DOHH2 (cell line): Measurements from ENCODE around the gene FAM186B.

Source experiments
- H3F3A ChIP-seq: fragments of 200-600 bp; sonication (generic), shearing (Covaris generic); 2 replicates; pipeline ENCODE4 v1.6.0; 2016; ENCODE audit warnings: antibody characterized with exemption, mild to moderate bottlenecking; ENCODE audit not compliant: control insufficient read depth, insufficient read depth
- H3K27ac ChIP-seq: fragments of 200-600 bp; sonication (generic); 2 replicates; pipeline ENCODE4 v1.5.1; 2014; ENCODE audit warnings: low read depth, mild to moderate bottlenecking, low read length, moderate library complexity
- H3K27me3 ChIP-seq: fragments of 200-600 bp; sonication (generic); 2 replicates; pipeline ENCODE4 v1.6.1; 2014; ENCODE audit warnings: mild to moderate bottlenecking, low read length, mixed read lengths; ENCODE audit not compliant: control insufficient read depth
- H3K36me3 ChIP-seq: fragments of 200-600 bp; sonication (generic); 2 replicates; pipeline ENCODE4 v1.6.1; 2014; ENCODE audit warnings: mild to moderate bottlenecking, low read length, moderate library complexity, mixed read lengths; ENCODE audit not compliant: control insufficient read depth
- H3K4me1 ChIP-seq: fragments of 200-600 bp; sonication (generic); 2 replicates; pipeline ENCODE4 v1.6.1; 2014; ENCODE audit warnings: mild to moderate bottlenecking, low read length, mixed read lengths; ENCODE audit not compliant: control insufficient read depth
- H3K4me2 ChIP-seq: fragments of 200-600 bp; sonication (generic); 2 replicates; pipeline ENCODE4 v1.6.0; 2014; ENCODE audit warnings: mild to moderate bottlenecking, low read length, moderate library complexity
- H3K4me3 ChIP-seq: fragments of 200-600 bp; sonication (generic); 2 replicates; pipeline ENCODE4 v1.5.1; 2014; ENCODE audit warnings: mild to moderate bottlenecking, low read length, mixed read lengths
- H3K79me2 ChIP-seq: fragments of 200-600 bp; sonication (generic); 2 replicates; pipeline ENCODE4 v1.6.1; 2014; ENCODE audit warnings: mild to moderate bottlenecking, low read length, mixed read lengths; ENCODE audit not compliant: control insufficient read depth
- H3K9me2 ChIP-seq: fragments of 200-600 bp; sonication (generic); replicated peaks from 2 replicates; pipeline ENCODE4 v1.6.1; 2014; ENCODE audit warnings: mild to moderate bottlenecking, low read length, mixed read lengths; ENCODE audit not compliant: control insufficient read depth
- H3K9me3 ChIP-seq: fragments of 200-600 bp; sonication (generic); 2 replicates; pipeline ENCODE4 v1.6.1; 2014; ENCODE audit warnings: antibody characterized with exemption, low read length, mixed read lengths; ENCODE audit not compliant: control insufficient read depth, insufficient read depth
- H4K20me1 ChIP-seq: fragments of 200-600 bp; sonication (generic); 2 replicates; pipeline ENCODE4 v1.6.0; 2014; ENCODE audit warnings: low read depth, mild to moderate bottlenecking, antibody characterized with exemption, low read length, moderate library complexity; ENCODE audit not compliant: control insufficient read depth, insufficient read depth
- EZH2phosphoT487 ChIP-seq: fragments of 200-600 bp; sonication (generic); IDR thresholded peaks from 2 replicates; pipeline ENCODE4 v1.6.1; 2017; ENCODE audit warnings: borderline replicate concordance, mild to moderate bottlenecking, antibody characterized with exemption, low read length, moderate library complexity, mixed read lengths
- TF ChIP-seq, protein P1 (sequence below): fragments of 200-600 bp; sonication (generic); IDR thresholded peaks from one replicate; pipeline ENCODE4 v1.5.1; 2014; ENCODE audit warnings: antibody characterized with exemption, mild to moderate bottlenecking, low read depth, low read length; ENCODE audit not compliant: poor library complexity, severe bottlenecking

The FAM186B gene

DNA sequence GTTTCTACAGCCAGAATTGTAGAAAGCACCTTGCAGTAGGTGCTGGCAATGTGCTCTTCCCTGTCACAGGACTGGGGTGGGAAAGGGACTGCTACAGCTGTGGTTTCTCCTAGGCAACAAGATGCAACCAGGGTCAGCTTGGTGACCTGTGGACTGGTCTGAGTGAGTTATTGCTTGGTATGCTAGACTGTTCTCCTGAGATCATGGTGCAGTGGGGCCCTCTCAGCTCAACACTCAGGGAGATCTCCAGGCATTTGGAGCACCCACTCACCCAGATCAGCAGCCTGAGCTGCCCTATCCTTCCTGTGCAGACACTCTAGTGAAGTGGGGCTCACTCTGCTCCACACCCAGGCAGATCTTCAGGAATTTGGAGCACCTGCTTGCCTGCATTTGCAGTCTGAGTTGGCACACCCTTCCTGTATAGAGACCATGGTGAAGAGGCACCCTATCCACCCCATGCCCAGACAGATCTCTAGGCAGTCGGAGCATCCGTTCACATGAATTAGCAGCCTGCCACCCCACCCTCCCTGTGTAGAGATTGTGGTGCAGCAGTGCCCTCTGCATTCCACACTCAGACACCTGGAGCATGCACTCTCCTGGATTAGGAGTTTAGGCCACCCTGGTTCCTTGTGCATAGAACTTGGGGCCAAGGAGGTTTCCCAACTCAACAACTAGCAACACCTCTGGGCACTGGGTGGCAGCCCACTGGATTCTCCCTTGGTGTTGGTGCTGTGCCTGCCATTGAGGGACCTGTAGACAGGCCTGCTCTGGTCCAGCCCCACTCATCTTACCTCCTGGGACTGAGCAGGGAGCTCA is 3.8 kb upstream of the FAM186B start:
- Histone ChIP-seq H3K4me3 (no peak overlapping the region), H3K79me2 (no peaks in the 10 kb centered on the region), H3K4me1 (peaks cover 6% of the 10 kb centered on the region; the same call in 1 of the 2 replicates), H3K9me3 (no peaks in the 10 kb centered on the region), H3K27ac (no peak overlapping the region), H3K4me2 (no peak overlapping the region), H3K36me3 (no peaks in the 10 kb centered on the region), H3F3A (0 out of 2 replicates have a peak, but pooled peaks cover 3% of the 10 kb centered on the region), H3K9me2 (no peaks in the 10 kb centered on the region), H3K27me3 (no peaks in the 10 kb centered on the region), H4K20me1 (no peaks in the 10 kb centered on the region)
- no peak for TF ChIP-seq EZH2phosphoT487
- TF ChIP-seq, protein P1, sequence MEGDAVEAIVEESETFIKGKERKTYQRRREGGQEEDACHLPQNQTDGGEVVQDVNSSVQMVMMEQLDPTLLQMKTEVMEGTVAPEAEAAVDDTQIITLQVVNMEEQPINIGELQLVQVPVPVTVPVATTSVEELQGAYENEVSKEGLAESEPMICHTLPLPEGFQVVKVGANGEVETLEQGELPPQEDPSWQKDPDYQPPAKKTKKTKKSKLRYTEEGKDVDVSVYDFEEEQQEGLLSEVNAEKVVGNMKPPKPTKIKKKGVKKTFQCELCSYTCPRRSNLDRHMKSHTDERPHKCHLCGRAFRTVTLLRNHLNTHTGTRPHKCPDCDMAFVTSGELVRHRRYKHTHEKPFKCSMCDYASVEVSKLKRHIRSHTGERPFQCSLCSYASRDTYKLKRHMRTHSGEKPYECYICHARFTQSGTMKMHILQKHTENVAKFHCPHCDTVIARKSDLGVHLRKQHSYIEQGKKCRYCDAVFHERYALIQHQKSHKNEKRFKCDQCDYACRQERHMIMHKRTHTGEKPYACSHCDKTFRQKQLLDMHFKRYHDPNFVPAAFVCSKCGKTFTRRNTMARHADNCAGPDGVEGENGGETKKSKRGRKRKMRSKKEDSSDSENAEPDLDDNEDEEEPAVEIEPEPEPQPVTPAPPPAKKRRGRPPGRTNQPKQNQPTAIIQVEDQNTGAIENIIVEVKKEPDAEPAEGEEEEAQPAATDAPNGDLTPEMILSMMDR, result no peak

DNA sequence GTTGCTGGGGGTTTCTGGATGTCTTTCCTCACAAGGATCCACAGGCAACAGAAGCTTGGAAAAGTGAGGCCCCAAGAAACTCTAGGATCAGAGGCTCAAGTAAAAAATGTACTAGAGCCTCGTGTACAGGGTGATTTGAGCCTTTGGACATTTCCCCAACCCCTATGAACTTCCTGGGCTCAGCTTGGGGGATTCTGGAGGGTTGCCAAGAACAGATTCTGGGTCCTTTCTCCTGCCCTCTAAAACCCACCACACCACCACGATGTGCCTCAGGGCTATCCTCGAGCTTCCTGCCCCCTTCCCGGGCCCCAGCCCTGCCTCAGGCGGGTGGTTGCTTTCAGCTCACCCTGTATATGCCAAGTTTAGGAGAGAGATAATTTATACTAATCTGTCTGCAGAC is 583 bp downstream of the FAM186B start:
- Histone ChIP-seq H3K4me2 (no peak overlapping the region), H3K79me2 (no peaks in the 10 kb centered on the region), H3K27ac (no peak overlapping the region), H3K36me3 (no peaks in the 10 kb centered on the region), H3K4me3 (no peak overlapping the region), H3K4me1 (peaks cover 6% of the 10 kb centered on the region; the same call in 1 of the 2 replicates), H3K27me3 (no peaks in the 10 kb centered on the region), H3K9me3 (no peaks in the 10 kb centered on the region), H3K9me2 (no peaks in the 10 kb centered on the region), H4K20me1 (no peaks in the 10 kb centered on the region), H3F3A (0 out of 2 replicates have a peak, but pooled peaks cover 3% of the 10 kb centered on the region)
- TF ChIP-seq, protein P1, result no peak
- no peak for TF ChIP-seq EZH2phosphoT487

DNA sequence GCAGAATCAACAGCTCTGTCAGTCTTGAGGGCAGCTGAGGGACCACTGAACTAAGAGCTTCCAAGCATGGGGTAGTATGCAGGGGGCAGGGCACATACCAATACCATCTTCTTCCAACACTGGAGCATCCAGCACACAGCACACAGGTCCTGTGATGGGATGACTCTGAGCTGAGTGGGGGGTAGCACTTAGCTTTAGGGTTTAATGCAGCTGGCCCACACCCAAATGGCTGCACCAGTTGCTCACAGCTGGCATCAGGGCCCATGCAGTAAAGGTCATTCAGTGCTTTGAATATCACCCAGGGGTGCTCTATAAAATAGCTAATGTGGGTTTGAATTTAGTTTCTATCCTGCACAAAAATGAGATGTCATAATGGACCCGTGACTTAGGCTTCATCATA is 1.7 kb downstream of the FAM186B start:
- H3K27me3 ChIP-seq, result no peaks in the 10 kb centered on the region
- no peaks in the 10 kb centered on the region for H4K20me1 ChIP-seq
- no peak overlapping the region for H3K4me3 ChIP-seq
- no peaks in the 10 kb centered on the region for H3K79me2 ChIP-seq
- TF ChIP-seq, protein P1, result no peak
- TF ChIP-seq EZH2phosphoT487, result no peak
- no peak overlapping the region for H3K4me2 ChIP-seq
- no peaks in the 10 kb centered on the region for H3K9me3 ChIP-seq
- no peaks in the 10 kb centered on the region for H3K36me3 ChIP-seq
- no peaks in the 10 kb centered on the region for H3K9me2 ChIP-seq
- H3K4me1 ChIP-seq, result peaks cover 6% of the 10 kb centered on the region; the same call in 1 of the 2 replicates
- H3F3A ChIP-seq, result 0 out of 2 replicates have a peak, but pooled peaks cover 3% of the 10 kb centered on the region
- no peak overlapping the region for H3K27ac ChIP-seq
